ENCODE results near the gene ST6GALNAC6. TPM values are rescaled to one million over a fixed set of nuclear protein-coding genes. Genes with fewer than 3 reads are reported as not detected.

ST6GALNAC6 gene
- total and polyA plus RNA-seq, 4 donors = 22.5 to 40.4 (median 32.3) TPM

GRCh38 chr9:127885508-127886281 lies 13.7 kb downstream of the ST6GALNAC6 start:
- Histone ChIP-seq H3K9ac (ENCODE audit: low read depth in 1 of 2, low read length in 2 of 2) (no peak overlapping the region), H3K4me1 (ENCODE audit: control insufficient read depth in 4 of 4, insufficient read depth in 4 of 4, low read length in 3 of 4) (no peaks in the 10 kb centered on the region), H3K9me3 (ENCODE audit: control insufficient read depth in 4 of 4, low read length in 3 of 4) (no peaks in the 10 kb centered on the region), H3K27me3 (ENCODE audit: control insufficient read depth in 4 of 4, insufficient read depth in 4 of 4, low read length in 3 of 4) (no peaks in the 10 kb centered on the region), H3K36me3 (ENCODE audit: control insufficient read depth in 4 of 4, insufficient read depth in 3 of 4, low read depth in 1 of 4, low read length in 3 of 4) (peaks cover 11 to 31% (median 20%) of the 10 kb centered on the region in 4 donors), H3K27ac (ENCODE audit: low read depth in 1 of 2, low read length in 2 of 2) (no peak overlapping the region), H3K4me3 (ENCODE audit: low read depth in 1 of 3, low read length in 3 of 3) (no peak overlapping the region)
- 83% methylated on average over 13 of the region's 13 CpGs for WGBS
- DNase-seq (ENCODE audit: low spot score) = no peak
- no peak for TF ChIP-seq SP1 (IDR thresholded peaks at IDR 0.05)
- no peak for TF ChIP-seq NR2F2 (IDR thresholded peaks at IDR 0.05)
- TF ChIP-seq EGR1 (IDR thresholded peaks at IDR 0.05; ENCODE audit: low read depth in 2 of 2) = no peak
- TF ChIP-seq HNF4G (IDR thresholded peaks at IDR 0.05) = no peak
- TF ChIP-seq RAD21 (IDR thresholded peaks at IDR 0.05) = no peak
- no peak for TF ChIP-seq JUND (IDR thresholded peaks at IDR 0.05)
- TF ChIP-seq, protein P1, sequence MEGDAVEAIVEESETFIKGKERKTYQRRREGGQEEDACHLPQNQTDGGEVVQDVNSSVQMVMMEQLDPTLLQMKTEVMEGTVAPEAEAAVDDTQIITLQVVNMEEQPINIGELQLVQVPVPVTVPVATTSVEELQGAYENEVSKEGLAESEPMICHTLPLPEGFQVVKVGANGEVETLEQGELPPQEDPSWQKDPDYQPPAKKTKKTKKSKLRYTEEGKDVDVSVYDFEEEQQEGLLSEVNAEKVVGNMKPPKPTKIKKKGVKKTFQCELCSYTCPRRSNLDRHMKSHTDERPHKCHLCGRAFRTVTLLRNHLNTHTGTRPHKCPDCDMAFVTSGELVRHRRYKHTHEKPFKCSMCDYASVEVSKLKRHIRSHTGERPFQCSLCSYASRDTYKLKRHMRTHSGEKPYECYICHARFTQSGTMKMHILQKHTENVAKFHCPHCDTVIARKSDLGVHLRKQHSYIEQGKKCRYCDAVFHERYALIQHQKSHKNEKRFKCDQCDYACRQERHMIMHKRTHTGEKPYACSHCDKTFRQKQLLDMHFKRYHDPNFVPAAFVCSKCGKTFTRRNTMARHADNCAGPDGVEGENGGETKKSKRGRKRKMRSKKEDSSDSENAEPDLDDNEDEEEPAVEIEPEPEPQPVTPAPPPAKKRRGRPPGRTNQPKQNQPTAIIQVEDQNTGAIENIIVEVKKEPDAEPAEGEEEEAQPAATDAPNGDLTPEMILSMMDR (IDR thresholded peaks at IDR 0.05; ENCODE audit: low read depth, low read length, missing input control) = no peak
- TF ChIP-seq GABPA (IDR thresholded peaks at IDR 0.05 in 1 of 2, conservative IDR thresholded peaks at IDR 0.05 in 1 of 2) = no peak
- TF ChIP-seq, protein P2, sequence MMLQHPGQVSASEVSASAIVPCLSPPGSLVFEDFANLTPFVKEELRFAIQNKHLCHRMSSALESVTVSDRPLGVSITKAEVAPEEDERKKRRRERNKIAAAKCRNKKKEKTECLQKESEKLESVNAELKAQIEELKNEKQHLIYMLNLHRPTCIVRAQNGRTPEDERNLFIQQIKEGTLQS (IDR thresholded peaks at IDR 0.05) = no peak

GRCh38 chr9:127884976-127885490 lies 14.4 kb downstream of the ST6GALNAC6 start:
- H3K9me3 ChIP-seq (ENCODE audit: control insufficient read depth in 4 of 4, low read length in 3 of 4) = no peaks in the 10 kb centered on the region
- no peaks in the 10 kb centered on the region for H3K4me1 ChIP-seq (ENCODE audit: control insufficient read depth in 4 of 4, insufficient read depth in 4 of 4, low read length in 3 of 4)
- H3K27me3 ChIP-seq (ENCODE audit: control insufficient read depth in 4 of 4, insufficient read depth in 4 of 4, low read length in 3 of 4) = no peaks in the 10 kb centered on the region
- peaks cover 7 to 24% (median 14%) of the 10 kb centered on the region in 4 donors for H3K36me3 ChIP-seq (ENCODE audit: control insufficient read depth in 4 of 4, insufficient read depth in 3 of 4, low read depth in 1 of 4, low read length in 3 of 4)
- no peak overlapping the region for H3K9ac ChIP-seq (ENCODE audit: low read depth in 1 of 2, low read length in 2 of 2)
- 86% methylated on average over 15 of the region's 15 CpGs for WGBS
- DNase-seq (ENCODE audit: low spot score) = no peak
- TF ChIP-seq, protein P3, sequence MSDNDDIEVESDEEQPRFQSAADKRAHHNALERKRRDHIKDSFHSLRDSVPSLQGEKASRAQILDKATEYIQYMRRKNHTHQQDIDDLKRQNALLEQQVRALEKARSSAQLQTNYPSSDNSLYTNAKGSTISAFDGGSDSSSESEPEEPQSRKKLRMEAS (IDR thresholded peaks at IDR 0.05) = no peak
- TF ChIP-seq YY1 (IDR thresholded peaks at IDR 0.05) (no peak), ZBTB33 (IDR thresholded peaks at IDR 0.05) (no peak), HNF4G (IDR thresholded peaks at IDR 0.05) (no peak), SP1 (IDR thresholded peaks at IDR 0.05) (no peak), RAD21 (IDR thresholded peaks at IDR 0.05) (no peak), FOXA1 (IDR thresholded peaks at IDR 0.05) (no peak), GABPA (IDR thresholded peaks at IDR 0.05 in 1 of 2, conservative IDR thresholded peaks at IDR 0.05 in 1 of 2) (no peak), JUND (IDR thresholded peaks at IDR 0.05) (no peak)
- TF ChIP-seq, protein P1 (IDR thresholded peaks at IDR 0.05; ENCODE audit: low read depth, low read length, missing input control) = no peak
- TF ChIP-seq, protein P4, sequence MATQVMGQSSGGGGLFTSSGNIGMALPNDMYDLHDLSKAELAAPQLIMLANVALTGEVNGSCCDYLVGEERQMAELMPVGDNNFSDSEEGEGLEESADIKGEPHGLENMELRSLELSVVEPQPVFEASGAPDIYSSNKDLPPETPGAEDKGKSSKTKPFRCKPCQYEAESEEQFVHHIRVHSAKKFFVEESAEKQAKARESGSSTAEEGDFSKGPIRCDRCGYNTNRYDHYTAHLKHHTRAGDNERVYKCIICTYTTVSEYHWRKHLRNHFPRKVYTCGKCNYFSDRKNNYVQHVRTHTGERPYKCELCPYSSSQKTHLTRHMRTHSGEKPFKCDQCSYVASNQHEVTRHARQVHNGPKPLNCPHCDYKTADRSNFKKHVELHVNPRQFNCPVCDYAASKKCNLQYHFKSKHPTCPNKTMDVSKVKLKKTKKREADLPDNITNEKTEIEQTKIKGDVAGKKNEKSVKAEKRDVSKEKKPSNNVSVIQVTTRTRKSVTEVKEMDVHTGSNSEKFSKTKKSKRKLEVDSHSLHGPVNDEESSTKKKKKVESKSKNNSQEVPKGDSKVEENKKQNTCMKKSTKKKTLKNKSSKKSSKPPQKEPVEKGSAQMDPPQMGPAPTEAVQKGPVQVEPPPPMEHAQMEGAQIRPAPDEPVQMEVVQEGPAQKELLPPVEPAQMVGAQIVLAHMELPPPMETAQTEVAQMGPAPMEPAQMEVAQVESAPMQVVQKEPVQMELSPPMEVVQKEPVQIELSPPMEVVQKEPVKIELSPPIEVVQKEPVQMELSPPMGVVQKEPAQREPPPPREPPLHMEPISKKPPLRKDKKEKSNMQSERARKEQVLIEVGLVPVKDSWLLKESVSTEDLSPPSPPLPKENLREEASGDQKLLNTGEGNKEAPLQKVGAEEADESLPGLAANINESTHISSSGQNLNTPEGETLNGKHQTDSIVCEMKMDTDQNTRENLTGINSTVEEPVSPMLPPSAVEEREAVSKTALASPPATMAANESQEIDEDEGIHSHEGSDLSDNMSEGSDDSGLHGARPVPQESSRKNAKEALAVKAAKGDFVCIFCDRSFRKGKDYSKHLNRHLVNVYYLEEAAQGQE (IDR thresholded peaks at IDR 0.05) = no peak
- TF ChIP-seq, protein P2 (IDR thresholded peaks at IDR 0.05) = no peak
- H3K4me3 ChIP-seq (ENCODE audit: low read depth in 1 of 3, low read length in 3 of 3) = no peak overlapping the region
- H3K27ac ChIP-seq (ENCODE audit: low read depth in 1 of 2, low read length in 2 of 2) = no peak overlapping the region
